OCI-LY3 (cell line): ENCODE measurements around the gene MRPS35.

ENCODE experiments used
- H2AFZ ChIP-seq: fragments of 200-600, 300-600 bp; shearing (Covaris generic); 2 replicates; pipeline ENCODE4 v1.6.0; 2014; ENCODE audit warnings: antibody characterized with exemption, low read depth, low read length
- H3K27ac ChIP-seq: fragments of 200-600, 300-600 bp; sonication (generic); 2 replicates; pipeline ENCODE4 v1.5.1; 2014; ENCODE audit warnings: mild to moderate bottlenecking, low read length, moderate library complexity, mixed read lengths
- H3K27me3 ChIP-seq: fragments of 200-600, 300-600 bp; sonication (generic); 2 replicates; pipeline ENCODE4 v1.6.1; 2014; ENCODE audit warnings: low read depth, low read length, mixed read lengths
- H3K36me3 ChIP-seq: fragments of 200-600, 300-600 bp; sonication (generic); replicated peaks from 2 replicates; pipeline ENCODE3; 2014; ENCODE audit warnings: low read depth, low read length, mixed read lengths
- H3K4me1 ChIP-seq: fragments of 300-600, 200-600 bp; sonication (generic); 2 replicates; pipeline ENCODE4 v1.6.1; 2014; ENCODE audit warnings: low read length, mixed read lengths
- H3K4me2 ChIP-seq: fragments of 200-600, 300-600 bp; sonication (generic); 2 replicates; pipeline ENCODE4 v1.6.1; 2014; ENCODE audit warnings: low read length, mixed read lengths
- H3K4me3 ChIP-seq: fragments of 300-600, 200-600 bp; sonication (generic); 2 replicates; pipeline ENCODE4 v1.5.1; 2014; ENCODE audit warnings: antibody characterized with exemption, mild to moderate bottlenecking, low read length, moderate library complexity
- H3K79me2 ChIP-seq: fragments of 300-600, 200-600 bp; shearing (Covaris generic); 2 replicates; pipeline ENCODE4 v1.6.1; 2014; ENCODE audit warnings: mild to moderate bottlenecking, low read length, mixed read lengths
- H3K9ac ChIP-seq: fragments of 300-600, 200-600 bp; shearing (Covaris generic); 2 replicates; pipeline ENCODE4 v1.6.0; 2014; ENCODE audit warnings: mild to moderate bottlenecking, low read length, moderate library complexity
- H3K9me3 ChIP-seq: fragments of 200-600, 300-600 bp; shearing (Covaris generic); 2 replicates; pipeline ENCODE4 v1.6.1; 2014; ENCODE audit warnings: low read length, mixed read lengths; ENCODE audit not compliant: insufficient read depth
- H4K20me1 ChIP-seq: fragments of 200-600, 300-600 bp; sonication (generic); 2 replicates; pipeline ENCODE4 v1.6.1; 2016; ENCODE audit warnings: low read length, mixed read lengths; ENCODE audit not compliant: insufficient read depth
- EZH2phosphoT487 ChIP-seq: fragments of 200-600 bp; shearing (Covaris generic); IDR thresholded peaks from 2 replicates; pipeline ENCODE4 v1.6.1; 2018; ENCODE audit warnings: antibody characterized with exemption, mixed run types, low read depth
- TF ChIP-seq, protein P1 (sequence below): fragments of 200-600, 300-600 bp; sonication (generic); IDR thresholded peaks from 2 replicates; pipeline ENCODE4 v1.5.1; 2014; ENCODE audit warnings: antibody characterized with exemption, low read length, low read depth

The MRPS35 gene

DNA sequence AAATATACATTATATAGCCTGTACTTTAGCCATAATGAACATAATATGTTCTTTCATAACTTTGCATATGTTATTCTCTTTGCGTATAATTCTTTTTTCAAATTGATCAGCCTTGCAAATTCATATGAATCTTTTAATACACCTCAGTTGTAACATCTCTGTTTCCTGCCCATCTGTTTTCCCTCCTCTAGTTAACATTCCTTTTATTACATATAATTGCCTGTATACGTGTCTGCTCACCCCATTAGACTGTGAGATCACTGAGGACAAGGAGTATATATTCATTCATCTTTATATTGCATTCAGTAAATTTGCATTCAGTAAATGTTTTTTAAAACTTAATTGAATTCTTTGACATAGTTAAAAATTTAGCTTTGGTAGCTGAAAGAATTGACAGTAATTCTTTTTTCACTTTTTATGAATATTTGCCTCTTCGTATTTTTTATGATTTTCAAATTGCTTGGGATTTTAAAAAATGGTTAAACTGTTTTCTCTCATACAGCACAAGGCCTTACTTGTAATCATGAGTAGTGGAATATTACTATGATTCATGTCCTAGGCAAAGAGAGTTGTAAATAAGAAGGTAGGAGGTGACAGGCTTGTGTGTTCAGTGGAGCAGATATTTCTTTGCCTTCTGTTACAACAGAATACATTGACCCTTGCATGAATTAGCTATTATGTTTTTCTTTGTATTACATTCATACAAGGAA, 36.6 kb downstream of the MRPS35 start:
- H3K36me3 ChIP-seq = peaks cover 34% of the 10 kb centered on the region
- H3K9me3 ChIP-seq = no peaks in the 10 kb centered on the region
- H3K4me1 ChIP-seq = no peaks in the 10 kb centered on the region
- H3K4me3 ChIP-seq = no peak overlapping the region
- TF ChIP-seq, protein P1, sequence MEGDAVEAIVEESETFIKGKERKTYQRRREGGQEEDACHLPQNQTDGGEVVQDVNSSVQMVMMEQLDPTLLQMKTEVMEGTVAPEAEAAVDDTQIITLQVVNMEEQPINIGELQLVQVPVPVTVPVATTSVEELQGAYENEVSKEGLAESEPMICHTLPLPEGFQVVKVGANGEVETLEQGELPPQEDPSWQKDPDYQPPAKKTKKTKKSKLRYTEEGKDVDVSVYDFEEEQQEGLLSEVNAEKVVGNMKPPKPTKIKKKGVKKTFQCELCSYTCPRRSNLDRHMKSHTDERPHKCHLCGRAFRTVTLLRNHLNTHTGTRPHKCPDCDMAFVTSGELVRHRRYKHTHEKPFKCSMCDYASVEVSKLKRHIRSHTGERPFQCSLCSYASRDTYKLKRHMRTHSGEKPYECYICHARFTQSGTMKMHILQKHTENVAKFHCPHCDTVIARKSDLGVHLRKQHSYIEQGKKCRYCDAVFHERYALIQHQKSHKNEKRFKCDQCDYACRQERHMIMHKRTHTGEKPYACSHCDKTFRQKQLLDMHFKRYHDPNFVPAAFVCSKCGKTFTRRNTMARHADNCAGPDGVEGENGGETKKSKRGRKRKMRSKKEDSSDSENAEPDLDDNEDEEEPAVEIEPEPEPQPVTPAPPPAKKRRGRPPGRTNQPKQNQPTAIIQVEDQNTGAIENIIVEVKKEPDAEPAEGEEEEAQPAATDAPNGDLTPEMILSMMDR = no peak
- TF ChIP-seq EZH2phosphoT487 = no peak
- H3K4me2 ChIP-seq = no peak overlapping the region
- no peaks in the 10 kb centered on the region for H3K27me3 ChIP-seq
- no peak overlapping the region for H3K27ac ChIP-seq
- H4K20me1 ChIP-seq = peaks cover 3% of the 10 kb centered on the region; the same call in 1 of the 2 replicates
- H3K79me2 ChIP-seq = peaks cover 12% of the 10 kb centered on the region; the same call in 1 of the 2 replicates
- H3K9ac ChIP-seq = no peak overlapping the region
- no peak overlapping the region for H2AFZ ChIP-seq

DNA sequence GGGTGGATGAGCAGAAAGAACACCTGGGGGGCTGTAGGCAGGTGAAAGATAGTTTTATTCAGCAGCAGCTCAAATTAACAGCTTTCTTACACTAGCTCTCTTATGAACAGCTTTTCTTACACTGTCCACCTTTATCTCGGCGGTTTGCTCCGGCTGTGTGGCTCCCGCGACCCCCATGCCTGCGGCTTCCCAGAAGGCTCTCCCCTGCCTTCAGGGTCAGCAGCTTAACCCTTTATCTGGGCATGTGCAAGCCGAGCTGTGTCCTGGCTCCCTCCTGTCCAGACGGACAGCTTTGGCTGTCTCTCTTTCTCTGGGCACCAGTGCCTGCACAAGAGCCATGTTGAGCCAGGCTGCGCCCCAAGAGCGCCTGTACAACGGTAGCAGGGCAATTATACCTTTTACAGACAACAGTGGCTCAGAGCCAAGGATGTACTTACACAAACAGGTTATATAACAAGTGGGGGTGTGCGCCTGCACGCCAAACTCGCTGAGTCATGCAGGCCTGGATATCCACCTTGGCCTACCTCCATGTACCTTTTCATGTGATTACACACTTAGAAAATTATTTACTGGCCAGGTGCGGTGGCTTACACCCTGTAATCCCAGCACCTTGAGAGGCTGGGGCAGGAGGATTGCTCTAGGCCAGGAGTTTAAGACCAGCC, 40.9 kb downstream of the MRPS35 start:
- Histone ChIP-seq H3K4me3 (no peak overlapping the region), H4K20me1 (no peaks in the 10 kb centered on the region), H3K4me1 (no peaks in the 10 kb centered on the region), H3K27ac (no peak overlapping the region), H2AFZ (no peak overlapping the region), H3K27me3 (no peaks in the 10 kb centered on the region), H3K9me3 (no peaks in the 10 kb centered on the region), H3K79me2 (peaks cover 12% of the 10 kb centered on the region; the same call in 1 of the 2 replicates), H3K36me3 (peaks cover 31% of the 10 kb centered on the region), H3K9ac (no peak overlapping the region), H3K4me2 (no peak overlapping the region)
- TF ChIP-seq, protein P1 = no peak
- TF ChIP-seq EZH2phosphoT487 = no peak

DNA sequence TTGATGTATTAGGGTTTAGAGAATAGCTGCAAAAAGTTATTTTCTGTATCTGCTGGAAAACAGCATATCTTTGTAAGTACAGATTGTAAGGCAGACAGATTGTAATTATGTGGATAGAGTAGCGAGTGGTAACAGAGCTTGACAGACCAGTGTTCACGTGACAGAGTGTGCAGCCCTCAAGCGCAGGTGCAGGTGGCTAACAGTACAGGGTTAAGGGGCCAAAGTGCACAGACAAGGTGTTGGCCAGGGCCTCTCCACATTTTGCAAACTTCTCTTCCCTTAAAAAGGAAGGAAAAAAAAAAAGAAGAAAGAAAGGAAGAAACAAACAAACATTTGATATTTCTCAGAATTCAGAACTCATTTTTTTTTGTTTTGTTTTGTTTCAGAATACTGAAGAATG, 44.2 kb downstream of the MRPS35 start:
- no peaks in the 10 kb centered on the region for H4K20me1 ChIP-seq
- no peak overlapping the region for H3K9ac ChIP-seq
- H3K36me3 ChIP-seq = peaks cover 20% of the 10 kb centered on the region
- no peak overlapping the region for H3K4me3 ChIP-seq
- H2AFZ ChIP-seq = no peak overlapping the region
- no peak overlapping the region for H3K4me2 ChIP-seq
- no peak overlapping the region for H3K27ac ChIP-seq
- TF ChIP-seq, protein P1 = no peak
- TF ChIP-seq EZH2phosphoT487 = no peak
- H3K9me3 ChIP-seq = no peaks in the 10 kb centered on the region
- H3K79me2 ChIP-seq = no peaks in the 10 kb centered on the region; the same call in 1 of the 2 replicates
- no peaks in the 10 kb centered on the region for H3K4me1 ChIP-seq
- H3K27me3 ChIP-seq = no peaks in the 10 kb centered on the region

DNA sequence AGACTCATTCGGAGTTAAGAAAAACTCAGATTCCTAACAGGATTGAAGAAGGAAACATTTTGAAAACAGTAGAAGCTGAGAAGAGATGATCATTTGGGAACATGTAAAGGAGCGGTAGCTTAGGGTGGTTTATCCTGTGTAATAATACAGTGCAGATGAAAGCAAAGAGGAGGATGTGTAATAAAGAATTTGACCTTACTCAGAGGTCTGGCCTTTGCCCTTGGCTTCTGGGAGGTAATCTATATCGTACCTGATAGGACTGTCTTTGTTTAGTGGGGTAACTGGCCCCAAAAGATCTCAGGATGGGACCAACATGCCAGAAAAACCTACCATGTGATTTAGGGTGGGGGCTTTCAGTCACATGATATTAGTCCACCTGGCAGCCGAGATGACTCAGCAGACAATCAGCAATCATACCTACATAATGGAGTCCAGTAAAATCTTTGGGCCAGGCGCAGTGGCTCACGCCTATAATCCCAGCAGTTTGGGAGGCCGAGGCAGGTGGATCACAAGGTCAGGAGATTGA, 46.1 kb downstream of the MRPS35 start:
- H3K79me2 ChIP-seq = no peaks in the 10 kb centered on the region
- no peak overlapping the region for H3K4me2 ChIP-seq
- no peak for TF ChIP-seq EZH2phosphoT487
- TF ChIP-seq, protein P1 = no peak
- no peaks in the 10 kb centered on the region for H3K27me3 ChIP-seq
- no peak overlapping the region for H2AFZ ChIP-seq
- H3K36me3 ChIP-seq = peaks cover 20% of the 10 kb centered on the region
- H3K4me3 ChIP-seq = no peak overlapping the region
- no peaks in the 10 kb centered on the region for H3K4me1 ChIP-seq
- H3K9ac ChIP-seq = no peak overlapping the region
- no peaks in the 10 kb centered on the region for H4K20me1 ChIP-seq
- no peak overlapping the region for H3K27ac ChIP-seq
- no peaks in the 10 kb centered on the region for H3K9me3 ChIP-seq
